Measurements from ENCODE around the gene SLC29A1.

Gene SLC29A1

GRCh38 chr6:44237021-44237812, 13.8 kb downstream of the SLC29A1 start:
- peak; percentile 91 for DNase-seq (ENCODE audit: extremely low read depth, low read depth)
- H3K4me3 ChIP-seq (replicated peaks; ENCODE audit: low read depth, low read length) = peak overlapping the region; percentile 45
- TF ChIP-seq CTCF (IDR thresholded peaks at IDR 0.05; ENCODE audit: low read depth, low read length, missing control alignments) = no peak

- no peak for DNase-seq (ENCODE audit: extremely low read depth, low read depth)
- TF ChIP-seq CTCF (IDR thresholded peaks at IDR 0.05; ENCODE audit: low read depth, low read length, missing control alignments) = peak; percentile 93
- H3K4me3 ChIP-seq (replicated peaks; ENCODE audit: low read depth, low read length) = peak overlapping the region; percentile 45
Observed at GRCh38 chr6:44237813-44238433, 14.5 kb downstream of the SLC29A1 start.

DNA sequence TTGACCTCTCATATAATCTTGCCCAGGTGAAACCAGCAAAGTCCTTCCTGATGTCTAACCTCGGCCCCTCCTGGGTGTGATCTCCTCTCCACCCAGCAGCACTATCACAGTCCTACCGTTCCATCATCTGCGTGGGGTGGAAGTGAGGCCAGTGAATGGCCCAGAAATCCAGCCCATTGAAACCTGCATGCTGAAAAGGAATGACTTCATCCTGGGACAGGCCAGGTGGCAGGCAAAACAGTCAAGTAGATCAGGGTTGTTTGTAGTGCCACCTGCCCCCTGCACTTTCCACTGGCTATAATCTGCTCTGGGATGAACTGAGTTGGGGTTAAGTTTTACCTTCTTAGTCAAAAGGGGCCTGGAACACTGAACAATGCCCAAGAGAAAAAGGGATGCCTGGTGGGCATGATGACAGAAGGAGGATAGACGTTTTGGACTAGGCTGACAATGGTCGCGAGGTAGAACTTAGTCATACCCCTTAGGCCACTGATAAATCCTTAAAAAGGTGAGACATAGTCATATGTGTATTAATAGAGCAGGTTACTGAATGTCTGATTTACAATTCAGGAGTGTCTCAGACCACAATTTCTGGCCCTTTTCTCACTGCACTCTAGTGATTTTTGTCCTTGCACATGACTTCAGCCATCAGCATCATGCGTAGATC, 15.4 kb downstream of the SLC29A1 start:
- H3K4me3 ChIP-seq (replicated peaks; ENCODE audit: low read depth, low read length) = no peak overlapping the region
- TF ChIP-seq CTCF (IDR thresholded peaks at IDR 0.05; ENCODE audit: low read depth, low read length, missing control alignments) = no peak

DNA sequence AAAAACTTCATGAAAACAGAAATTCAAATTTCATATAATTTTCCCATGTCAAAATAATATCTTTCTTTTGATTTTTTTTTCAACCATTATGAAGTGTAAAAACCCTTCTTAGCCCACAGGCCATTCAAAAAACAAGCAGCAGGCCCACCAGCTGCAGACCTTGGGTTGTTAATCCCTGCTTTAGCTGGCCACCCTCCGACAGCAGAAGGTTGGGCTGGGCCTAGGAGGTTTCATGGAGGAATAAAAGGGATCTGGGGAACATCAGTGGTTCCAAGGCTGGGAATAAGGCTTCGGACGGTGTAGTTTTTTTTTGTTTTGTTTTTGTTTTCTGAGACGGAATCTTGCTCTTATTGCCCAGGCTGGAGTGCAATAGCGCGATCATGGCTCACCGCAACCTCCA, 19.9 kb downstream of the SLC29A1 start:
- no peak for TF ChIP-seq CTCF (IDR thresholded peaks at IDR 0.05; ENCODE audit: low read depth, low read length, missing control alignments)
- H3K4me3 ChIP-seq (replicated peaks; ENCODE audit: low read depth, low read length) = no peak overlapping the region
- no peak for DNase-seq (ENCODE audit: extremely low read depth, low read depth)

More for the DNA sequence above, 15.4 kb downstream of the SLC29A1 start:
- no peak for DNase-seq (ENCODE audit: extremely low read depth, low read depth)

GRCh38 chr6:44245391-44245911, 22.1 kb downstream of the SLC29A1 start:
- DNase-seq (ENCODE audit: extremely low read depth, low read depth) = no peak
- peak overlapping the region; percentile 98 for H3K4me3 ChIP-seq (replicated peaks; ENCODE audit: low read depth, low read length)
- TF ChIP-seq CTCF (IDR thresholded peaks at IDR 0.05; ENCODE audit: low read depth, low read length, missing control alignments) = no peak

- no peak for DNase-seq (ENCODE audit: extremely low read depth, low read depth)
Observed at GRCh38 chr6:44245912-44246662, 22.7 kb downstream of the SLC29A1 start.

More at GRCh38 chr6:44245912-44246662, 22.7 kb downstream of the SLC29A1 start:
- peak; percentile 18 for TF ChIP-seq CTCF (IDR thresholded peaks at IDR 0.05; ENCODE audit: low read depth, low read length, missing control alignments)
- H3K4me3 ChIP-seq (replicated peaks; ENCODE audit: low read depth, low read length) = peak overlapping the region; percentile 98

Data from HFF-Myc (cell line).